ENCODE results near the gene FAM78A.

FAM78A gene

GRCh38 chr9:131276094-131276888 is at the start of gene FAM78A:
FAM78A (minus strand) TSS chr9:131276510; CDS start chr9:131276179, 331 bp downstream.
- DNase-seq (ENCODE audit: low spot score) = no peak

- DNase-seq (ENCODE audit: low spot score) = no peak
These were observed 48.7 kb upstream of the FAM78A start for GRCh38 chr9:131324736-131325679.

- no peak for DNase-seq (ENCODE audit: low spot score)
These were observed 47.3 kb upstream of the FAM78A start for GRCh38 chr9:131323629-131324028.

- no peak for DNase-seq (ENCODE audit: low spot score)
These were observed 43.8 kb upstream of the FAM78A start for GRCh38 chr9:131320031-131320685.

GRCh38 chr9:131319486-131319885 is 43.2 kb upstream of the FAM78A start:
- no peak for DNase-seq (ENCODE audit: low spot score)

- DNase-seq (ENCODE audit: low spot score) = no peak
These were observed 42.1 kb upstream of the FAM78A start for GRCh38 chr9:131318231-131319085.

GRCh38 chr9:131312822-131313770 is 36.8 kb upstream of the FAM78A start:
- DNase-seq (ENCODE audit: low spot score) = no peak

GRCh38 chr9:131312246-131312645 is 35.9 kb upstream of the FAM78A start:
- no peak for DNase-seq (ENCODE audit: low spot score)

GRCh38 chr9:131310833-131311554 is 34.7 kb upstream of the FAM78A start:
- DNase-seq (ENCODE audit: low spot score) = no peak

- DNase-seq (ENCODE audit: low spot score) = no peak
These were observed 33.4 kb upstream of the FAM78A start for GRCh38 chr9:131309530-131310276.

- no peak for DNase-seq (ENCODE audit: low spot score)
These were observed 32.7 kb upstream of the FAM78A start for GRCh38 chr9:131308906-131309529.

- DNase-seq (ENCODE audit: low spot score) = no peak
These were observed 32.1 kb upstream of the FAM78A start for GRCh38 chr9:131308452-131308851.

GRCh38 chr9:131307974-131308373 is 31.7 kb upstream of the FAM78A start:
- no peak for DNase-seq (ENCODE audit: low spot score)

GRCh38 chr9:131306397-131307004 is 30.2 kb upstream of the FAM78A start:
- DNase-seq (ENCODE audit: low spot score) = no peak

- DNase-seq (ENCODE audit: low spot score) = no peak
These were observed 28.5 kb upstream of the FAM78A start for GRCh38 chr9:131304676-131305355.

- no peak for DNase-seq (ENCODE audit: low spot score)
These were observed 27.3 kb upstream of the FAM78A start for GRCh38 chr9:131303381-131304321.
